ENCODE results near the gene NFATC3.

DNA sequence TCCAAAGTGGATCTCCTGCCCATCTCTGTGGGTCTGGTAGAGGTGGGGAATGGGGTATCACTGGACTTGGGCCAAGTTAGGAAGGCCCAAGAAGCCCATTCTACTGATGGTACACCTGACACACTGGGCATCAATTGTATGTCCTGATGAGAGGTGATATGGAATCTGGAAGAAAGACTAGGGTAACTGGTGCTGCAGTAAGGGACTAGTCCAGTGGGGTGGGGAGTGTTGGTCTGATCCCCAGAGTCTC is 5.9 kb upstream of the NFATC3 start:
- TF ChIP-seq, protein P1, sequence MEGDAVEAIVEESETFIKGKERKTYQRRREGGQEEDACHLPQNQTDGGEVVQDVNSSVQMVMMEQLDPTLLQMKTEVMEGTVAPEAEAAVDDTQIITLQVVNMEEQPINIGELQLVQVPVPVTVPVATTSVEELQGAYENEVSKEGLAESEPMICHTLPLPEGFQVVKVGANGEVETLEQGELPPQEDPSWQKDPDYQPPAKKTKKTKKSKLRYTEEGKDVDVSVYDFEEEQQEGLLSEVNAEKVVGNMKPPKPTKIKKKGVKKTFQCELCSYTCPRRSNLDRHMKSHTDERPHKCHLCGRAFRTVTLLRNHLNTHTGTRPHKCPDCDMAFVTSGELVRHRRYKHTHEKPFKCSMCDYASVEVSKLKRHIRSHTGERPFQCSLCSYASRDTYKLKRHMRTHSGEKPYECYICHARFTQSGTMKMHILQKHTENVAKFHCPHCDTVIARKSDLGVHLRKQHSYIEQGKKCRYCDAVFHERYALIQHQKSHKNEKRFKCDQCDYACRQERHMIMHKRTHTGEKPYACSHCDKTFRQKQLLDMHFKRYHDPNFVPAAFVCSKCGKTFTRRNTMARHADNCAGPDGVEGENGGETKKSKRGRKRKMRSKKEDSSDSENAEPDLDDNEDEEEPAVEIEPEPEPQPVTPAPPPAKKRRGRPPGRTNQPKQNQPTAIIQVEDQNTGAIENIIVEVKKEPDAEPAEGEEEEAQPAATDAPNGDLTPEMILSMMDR (IDR thresholded peaks at IDR 0.05) = no peak
- no peak for TF ChIP-seq POLR2A (IDR thresholded peaks at IDR 0.05)
